Adrenal gland (tissue), 12 donors: ENCODE measurements around the gene FARP2. TPM values are rescaled to one million over a fixed set of nuclear protein-coding genes. Genes with fewer than 3 reads are reported as not detected.

Experiments
- DNase-seq, 7 donors: peaks; one replicate each; pipeline ENCODE4 v3.0.0-alpha.2; 2019 to 2020
- H3K27ac ChIP-seq, 5 donors: fragments of 200-600 bp; sonication (generic) in 4 of 5; 1 replicate in 3 of 5; 2 replicates in 2 of 5; pipeline versions ENCODE4 v1.5.1 to v1.8.0; 2016 to 2020; ENCODE audit warnings: mild to moderate bottlenecking in 1 of 5
- H3K27me3 ChIP-seq: fragments of 200-600 bp; 2 replicates; pipeline ENCODE4 v1.8.0; 2021
- H3K36me3 ChIP-seq, 2 donors: fragments of 200-600 bp; replicated peaks in 1 of 2; 1 replicate in 1 of 2; 2 replicates in 1 of 2; pipeline versions ENCODE4 v1.5.1 to v1.8.0; 2018 to 2022
- H3K4me1 ChIP-seq, 2 donors: fragments of 200-600 bp; replicated peaks in 1 of 2; 1 replicate in 1 of 2; 2 replicates in 1 of 2; pipeline versions ENCODE4 v1.5.1 to v1.8.0; 2018 to 2021
- H3K4me3 ChIP-seq, 4 donors: fragments of 200-600 bp; sonication (generic) in 3 of 4; one replicate each; pipeline ENCODE4 v1.5.1; 2016 to 2018
- H3K9me3 ChIP-seq, 3 donors: fragments of 200-600 bp; sonication (generic) in 1 of 3; replicated peaks in 1 of 3; 1 replicate in 2 of 3; 2 replicates in 1 of 3; pipeline versions ENCODE4 v1.5.1 to v1.8.0; 2016 to 2021
- POLR2A ChIP-seq, 2 donors: fragments of 450-650 bp; IDR thresholded peaks; one replicate each; pipeline ENCODE4 v1.6.1; 2017; ENCODE audit warnings: antibody characterized with exemption in 2 of 2, mild to moderate bottlenecking in 2 of 2, moderate library complexity in 1 of 2
- WGBS, 4 donors: extraction: QIAGEN DNeasy Blood & Tissue Kit in 2 of 4; methylation state at CpG; one replicate each; pipeline versions ENCODE4 v1.1.5 to v1.1.7; 2013 to 2017; 5-methylcytosine and 5-hydroxymethylcytosine counted together
- intact Hi-C, 2 donors: fragments of 100-400 bp; cut with DNase I; formaldehyde crosslinking; loops; one replicate each; pipeline versions ENCODE4 v1.14.1 to v1.15.0; 2022 to 2023
- polyA plus RNA-seq, 3 donors: library from polyadenylated mRNA; stranded (reverse); fragments of 200-250 nt in 2 of 3; fragments of 350-450 nt in 1 of 3; fragmentation: Illumina TruSeq in 1 of 3; extraction: RNeasy Lipid Tissue Mini Kit (QIAGEN cat#74804) in 1 of 3; gene quantifications; one replicate each; pipeline ENCODE4 v1.2.3, GENCODE V29; 2013 to 2014
- total RNA-seq, 9 donors: library from RNA; depleted of rRNA in 4 of 9; stranded (reverse); fragments of >200 nt in 4 of 9; fragments of 120-200 nt in 1 of 9; fragmentation: NEBNext Ultra II Directional in 1 of 9; extraction: Animal tissue kit (Norgen Biotek cat#: 25700) in 1 of 9; gene quantifications; one replicate each; pipeline versions ENCODE4 v1.1.0 to v1.2.4, GENCODE V29; 2013 to 2023
- TF ChIP-seq, protein P1 (sequence below), 6 experiments: fragments of 450-650 bp in 4 of 6; fragments of 200-600 bp in 2 of 6; sonication (generic) in 1 of 6; IDR thresholded peaks; 1 replicate in 5 of 6; 2 replicates in 1 of 6; pipeline versions ENCODE4 v1.5.1 to v1.8.0; 2016 to 2021; ENCODE audit warnings: antibody characterized with exemption in 6 of 6, mild to moderate bottlenecking in 2 of 6, moderate library complexity in 1 of 6
- donor health status: healthy with polysubstance abuse.
- donor health status: Bipolar disorder and iron deficiency.
- donor health status: DM: yes; HTN: yes; CAD: no.
- donor health status: DM: no; HTN: no; CAD: no.
- donor health status: DM: no; HTN: no; CAD: no.
- donor health status: DM: yes; HTN: yes; CAD: no.

Gene FARP2
- total and polyA plus RNA-seq, 12 donors = 17.3 to 66.8 (median 37.8) TPM

DNA sequence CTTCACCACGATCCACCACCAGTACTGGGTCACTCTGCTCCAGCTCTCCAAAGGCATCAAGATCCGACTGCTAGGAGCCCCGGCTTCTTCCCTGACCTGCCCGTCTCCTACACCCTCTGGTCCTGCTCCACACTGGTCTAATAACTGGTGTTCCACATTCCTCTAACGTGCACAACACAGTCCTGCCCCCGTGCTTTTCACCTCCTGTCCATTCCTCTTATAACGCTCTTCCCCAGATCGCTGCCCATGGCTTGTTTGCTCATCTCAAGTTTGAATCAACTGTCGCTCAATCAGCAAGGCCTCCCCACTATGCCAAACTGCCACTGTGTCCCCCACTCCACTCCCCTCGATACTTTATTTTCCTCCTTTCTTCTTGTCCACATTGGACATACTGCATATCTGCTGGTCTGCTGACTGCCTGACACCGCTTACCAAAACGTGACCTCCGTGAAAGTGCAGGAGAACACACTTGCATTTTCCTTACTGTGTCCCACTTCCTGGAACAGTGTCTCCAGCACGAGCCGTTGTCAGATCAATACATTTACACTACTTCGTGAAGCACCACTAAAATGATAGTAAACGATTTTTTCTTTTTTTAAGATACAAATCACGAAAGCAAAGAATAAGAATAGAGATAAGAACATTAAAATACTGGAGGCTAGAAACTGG lies 47.1 kb upstream of the FARP2 start:
- H3K36me3 ChIP-seq = no peaks in the 10 kb centered on the region
- no peak overlapping the region for H3K27ac ChIP-seq
- intact Hi-C loops = no loop called here
- DNase-seq = no peak
- no peaks in the 10 kb centered on the region for H3K27me3 ChIP-seq
- TF ChIP-seq, protein P1, sequence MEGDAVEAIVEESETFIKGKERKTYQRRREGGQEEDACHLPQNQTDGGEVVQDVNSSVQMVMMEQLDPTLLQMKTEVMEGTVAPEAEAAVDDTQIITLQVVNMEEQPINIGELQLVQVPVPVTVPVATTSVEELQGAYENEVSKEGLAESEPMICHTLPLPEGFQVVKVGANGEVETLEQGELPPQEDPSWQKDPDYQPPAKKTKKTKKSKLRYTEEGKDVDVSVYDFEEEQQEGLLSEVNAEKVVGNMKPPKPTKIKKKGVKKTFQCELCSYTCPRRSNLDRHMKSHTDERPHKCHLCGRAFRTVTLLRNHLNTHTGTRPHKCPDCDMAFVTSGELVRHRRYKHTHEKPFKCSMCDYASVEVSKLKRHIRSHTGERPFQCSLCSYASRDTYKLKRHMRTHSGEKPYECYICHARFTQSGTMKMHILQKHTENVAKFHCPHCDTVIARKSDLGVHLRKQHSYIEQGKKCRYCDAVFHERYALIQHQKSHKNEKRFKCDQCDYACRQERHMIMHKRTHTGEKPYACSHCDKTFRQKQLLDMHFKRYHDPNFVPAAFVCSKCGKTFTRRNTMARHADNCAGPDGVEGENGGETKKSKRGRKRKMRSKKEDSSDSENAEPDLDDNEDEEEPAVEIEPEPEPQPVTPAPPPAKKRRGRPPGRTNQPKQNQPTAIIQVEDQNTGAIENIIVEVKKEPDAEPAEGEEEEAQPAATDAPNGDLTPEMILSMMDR (IDR thresholded peaks at IDR 0.05) = no peak
- no peak for TF ChIP-seq POLR2A (IDR thresholded peaks at IDR 0.05)
- WGBS, 4 donors = 86 to 92% (median 88%) methylated on average over 18 of the region's 18 CpGs
- H3K9me3 ChIP-seq = no peaks in the 10 kb centered on the region
- H3K4me1 ChIP-seq = peaks cover 0 to 34% of the 10 kb centered on the region in 2 donors
- H3K4me3 ChIP-seq = no peak overlapping the region

DNA sequence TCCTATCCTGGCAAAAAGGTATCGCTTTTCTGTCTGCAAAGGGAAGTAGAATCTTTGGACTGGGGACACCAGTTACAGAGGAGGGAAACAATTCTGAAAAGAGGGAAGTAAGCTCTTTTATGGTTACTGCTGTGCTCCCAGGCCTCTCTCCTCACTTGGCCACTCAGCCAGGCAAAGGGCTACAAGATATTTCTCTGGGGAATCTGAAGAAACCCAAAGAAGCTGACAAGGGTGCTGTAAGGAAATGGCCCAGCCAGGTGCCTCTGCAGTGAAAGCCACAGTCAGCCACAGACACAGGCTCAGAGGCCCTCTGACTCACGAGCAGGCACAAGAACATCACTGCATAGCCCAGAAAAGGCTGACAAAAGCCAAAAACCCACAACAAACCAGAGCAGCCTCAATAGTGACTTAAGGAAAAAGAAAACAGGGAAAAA lies 46.4 kb upstream of the FARP2 start:
- Histone ChIP-seq H3K27ac (no peak overlapping the region), H3K4me1 (peaks cover 0 to 32% of the 10 kb centered on the region in 2 donors), H3K9me3 (no peaks in the 10 kb centered on the region), H3K4me3 (no peak overlapping the region), H3K36me3 (no peaks in the 10 kb centered on the region), H3K27me3 (no peaks in the 10 kb centered on the region)
- peak in 3 of 7 donors; percentile 36 to 53 (median 50) for DNase-seq
- 24 to 61% (median 49%) methylated on average over 2 of the region's 2 CpGs for whole genome bisulfite sequencing, 4 donors
- intact Hi-C loops = no loop called here
- TF ChIP-seq, protein P1 (IDR thresholded peaks at IDR 0.05) = no peak
- no peak for TF ChIP-seq POLR2A (IDR thresholded peaks at IDR 0.05)

GRCh38 chr2:241310917-241311566 lies 45.0 kb upstream of the FARP2 start:
- Histone ChIP-seq H3K27me3 (no peaks in the 10 kb centered on the region), H3K9me3 (no peaks in the 10 kb centered on the region), H3K4me1 (peaks cover 0 to 28% of the 10 kb centered on the region in 2 donors), H3K27ac (no peak overlapping the region), H3K36me3 (no peaks in the 10 kb centered on the region), H3K4me3 (no peak overlapping the region)
- TF ChIP-seq POLR2A (IDR thresholded peaks at IDR 0.05) = no peak
- TF ChIP-seq, protein P1 (IDR thresholded peaks at IDR 0.05) = no peak
- intact Hi-C loops = no loop called here
- WGBS, 4 donors = 90 to 94% (median 93%) methylated on average over 13 of the region's 13 CpGs
- no peak for DNase-seq

DNA sequence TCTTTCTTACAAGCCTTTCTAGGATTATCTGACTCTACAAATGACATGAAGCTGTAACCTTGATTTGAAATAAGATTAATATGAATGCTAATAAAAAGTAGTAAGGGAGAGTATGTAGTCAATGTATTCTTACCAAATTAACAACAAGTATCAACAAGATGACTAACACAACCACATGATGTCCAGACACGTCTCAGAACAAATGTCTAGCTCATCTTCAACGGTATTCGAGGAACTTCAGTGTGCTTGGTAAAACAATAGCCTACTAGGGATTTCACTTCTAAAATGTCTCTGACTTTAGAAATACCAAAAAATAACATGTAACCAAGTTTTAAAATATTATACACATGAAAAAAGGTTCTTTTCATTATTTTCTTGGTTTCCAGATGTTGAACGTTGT lies 44.0 kb upstream of the FARP2 start:
- Histone ChIP-seq H3K36me3 (no peaks in the 10 kb centered on the region), H3K27me3 (no peaks in the 10 kb centered on the region), H3K4me3 (no peak overlapping the region), H3K9me3 (no peaks in the 10 kb centered on the region), H3K4me1 (peaks cover 9 to 33% of the 10 kb centered on the region in 2 donors), H3K27ac (no peak overlapping the region)
- intact Hi-C loops = no loop called here
- TF ChIP-seq, protein P1 (IDR thresholded peaks at IDR 0.05) = no peak
- no peak for TF ChIP-seq POLR2A (IDR thresholded peaks at IDR 0.05)
- no peak for DNase-seq
- 56 to 72% (median 65%) methylated on average over 4 of the region's 4 CpGs for whole genome bisulfite sequencing, 4 donors
